GM12878 (cell line): ENCODE measurements around the gene SWI5. TPM values are rescaled to one million over a fixed set of nuclear protein-coding genes. Genes with fewer than 3 reads are reported as not detected.

Source experiments
- ATAC-seq: fragments of 200-7000 bp; cut with Tn5 transposase; 3 replicates; pipeline ENCODE4 v1.9.1; 2020; ENCODE audit warnings: mild to moderate bottlenecking, moderate library complexity
- BruUV-seq: library from RNA; stranded (reverse); fragments of 400-500 nt; replicated peaks from 2 replicates; lab custom pipeline; 2021; lab: Mats Ljungman, UMichigan
- CTCF ChIA-PET: fragments of 300-600 bp; sonication (Branson Sonifier 250); formaldehyde crosslinking; extraction: SDS; loops from one replicate; lab custom pipeline; 2021; ENCODE audit warnings: inconsistent platforms; lab: Yijun Ruan, JAX
- POLR2A ChIA-PET: fragments of 350-600 bp; formaldehyde crosslinking; extraction: SDS; loops from one replicate; lab custom pipeline; 2021; ENCODE audit warnings: inconsistent platforms; lab: Charles Lee
- RAD21 ChIA-PET: fragments of 300-600 bp; sonication (Branson Sonifier 250); formaldehyde crosslinking; loops from one replicate; lab custom pipeline; 2023; ENCODE audit warnings: antibody characterized with exemption; ENCODE audit not compliant: unreplicated experiment; lab: Charles Lee
- SMC1A ChIA-PET: fragments of 300-600 bp; sonication (Branson Sonifier 250); formaldehyde crosslinking; loops from one replicate; lab custom pipeline; 2023; ENCODE audit not compliant: unreplicated experiment, uncharacterized antibody; lab: Charles Lee
- DNase-seq: peaks from one replicate; pipeline ENCODE4 v3.0.0-alpha.2; 2011; ENCODE audit warnings: low read depth, low spot score
- FAIRE-seq: peaks from 3 replicates; lab custom pipeline; 2011; peaks lifted over from hg19 to GRCh38; lab: Jason Lieb, UNC
- H2AFZ ChIP-seq: 2 replicates; pipeline ENCODE4 v1.6.0; 2011; ENCODE audit warnings: low read depth, low read length, control low read depth; ENCODE audit not compliant: control insufficient read depth
- H3K27ac ChIP-seq: 2 replicates; pipeline ENCODE4 v1.5.1; 2011; ENCODE audit warnings: control low read depth; ENCODE audit not compliant: control insufficient read depth, insufficient read depth
- H3K27me3 ChIP-seq, 2 experiments: replicated peaks in 1 of 2; 2 replicates each; pipeline versions ENCODE4 v1.6.0 to v1.6.1; 2011; ENCODE audit warnings: low read length in 1 of 2; ENCODE audit not compliant: control insufficient read depth in 2 of 2, insufficient read depth in 2 of 2
- H3K36me3 ChIP-seq, 2 experiments: 2 replicates each; pipeline ENCODE4 v1.5.1; 2011; ENCODE audit warnings: low read length in 1 of 2; ENCODE audit not compliant: control insufficient read depth in 2 of 2, insufficient read depth in 2 of 2
- H3K4me1 ChIP-seq: 2 replicates; pipeline ENCODE4 v1.6.1; 2011; ENCODE audit warnings: mild to moderate bottlenecking, low read length, moderate library complexity, mixed read lengths; ENCODE audit not compliant: control insufficient read depth, insufficient read depth
- H3K4me2 ChIP-seq: 2 replicates; pipeline ENCODE4 v1.6.0; 2011; ENCODE audit warnings: control low read depth; ENCODE audit not compliant: control insufficient read depth, insufficient read depth
- H3K4me3 ChIP-seq: fragments of 200-600 bp; sonication (generic); 2 replicates; pipeline ENCODE4 v1.5.1; 2016
- H3K79me2 ChIP-seq: 2 replicates; pipeline ENCODE4 v1.6.0; 2011; ENCODE audit warnings: low read length; ENCODE audit not compliant: control insufficient read depth, insufficient read depth
- H3K9ac ChIP-seq: 2 replicates; pipeline ENCODE4 v1.8.0; 2011; ENCODE audit warnings: low read length, control low read depth, mixed read lengths; ENCODE audit not compliant: control insufficient read depth, insufficient read depth
- H3K9me3 ChIP-seq: replicated peaks from 3 replicates; pipeline ENCODE4 v1.5.1; 2011; ENCODE audit warnings: mild to moderate bottlenecking, low read length; ENCODE audit not compliant: control insufficient read depth, insufficient read depth
- H4K20me1 ChIP-seq: 2 replicates; pipeline ENCODE4 v1.6.0; 2011; ENCODE audit not compliant: control insufficient read depth, insufficient read depth
- ESRRA ChIP-seq: IDR thresholded peaks from 2 replicates; pipeline ENCODE4 v1.6.1; 2012; ENCODE audit warnings: mild to moderate bottlenecking, low read length, improper control_type of control experiment
- IRF5 ChIP-seq: fragments of 450-650 bp; IDR thresholded peaks from 2 replicates; pipeline ENCODE4 v1.6.1; 2017; ENCODE audit warnings: borderline replicate concordance
- LARP7 ChIP-seq: fragments of 450-650 bp; IDR thresholded peaks from 2 replicates; pipeline ENCODE4 v1.6.1; 2017; ENCODE audit warnings: mild to moderate bottlenecking
- MTA2 ChIP-seq: fragments of 450-650 bp; IDR thresholded peaks from 2 replicates; pipeline ENCODE4 v1.6.1; 2016; ENCODE audit warnings: low read depth, mild to moderate bottlenecking, moderate library complexity
- MXI1 ChIP-seq: fragments of 150-350 bp; IDR thresholded peaks from 2 replicates; pipeline ENCODE4 v1.6.1; 2011; ENCODE audit warnings: low read depth, mild to moderate bottlenecking, inconsistent platforms, low read length, improper control_type of control experiment
- NR2C2 ChIP-seq: IDR thresholded peaks from 2 replicates; pipeline ENCODE4 v1.6.1; 2011; ENCODE audit warnings: borderline replicate concordance, low read depth; ENCODE audit not compliant: control insufficient read depth, insufficient read length
- NR2F1 ChIP-seq: fragments of 450-650 bp; conservative IDR thresholded peaks from 2 replicates; pipeline ENCODE4 v1.6.1; 2017; ENCODE audit warnings: mild to moderate bottlenecking
- PML ChIP-seq: IDR thresholded peaks from 2 replicates; pipeline ENCODE4 v1.6.1; 2012; ENCODE audit warnings: low read length, inconsistent platforms
- RELA ChIP-seq: fragments of 450-650 bp; IDR thresholded peaks from 2 replicates; pipeline ENCODE4 v1.8.0; 2014; ENCODE audit warnings: borderline replicate concordance; ENCODE audit not compliant: partially characterized antibody
- RELB ChIP-seq: fragments of 450-650 bp; IDR thresholded peaks from 2 replicates; pipeline ENCODE4 v1.6.1; 2017; ENCODE audit warnings: low read depth, mild to moderate bottlenecking, moderate library complexity
- REST ChIP-seq: IDR thresholded peaks from 2 replicates; pipeline ENCODE4 v1.6.1; 2012; ENCODE audit warnings: mild to moderate bottlenecking, low read depth, low read length
- RUNX3 ChIP-seq: IDR thresholded peaks from 2 replicates; pipeline ENCODE4 v1.6.1; 2012; ENCODE audit warnings: low read length, inconsistent platforms
- STAT1 ChIP-seq: fragments of 450-650 bp; conservative IDR thresholded peaks from 2 replicates; pipeline ENCODE4 v1.6.1; 2014; ENCODE audit warnings: antibody characterized with exemption, mild to moderate bottlenecking
- YBX1 ChIP-seq: fragments of 450-650 bp; IDR thresholded peaks from 2 replicates; pipeline ENCODE4 v1.6.1; 2016; ENCODE audit warnings: antibody characterized with exemption
- WGBS: methylation state at CpG from one replicate; pipeline ENCODE4 v1.1.6; 2016; ENCODE audit warnings: low lambda C conversion rate; ENCODE audit not compliant: insufficient replicate concordance, insufficient coverage; ENCODE audit errors: missing lambda C conversion rate; 5-methylcytosine and 5-hydroxymethylcytosine counted together
- in situ Hi-C: fragments of 300-500 bp; cut with MboI; formaldehyde crosslinking; loops from 9 replicates; pipeline ENCODE4 v1.14.3; 2018; ENCODE audit warnings: mixed read lengths
- intact Hi-C: fragments of 100-400 bp; cut with micrococcal nuclease; formaldehyde crosslinking; loops from one replicate; pipeline ENCODE4 v1.14.2; 2022; ENCODE audit not compliant: unreplicated experiment
- polyA plus RNA-seq, 11 experiments: library from polyadenylated mRNA; depleted of rRNA in 4 of 11; unstranded in 6 of 11; stranded (reverse) in 5 of 11; fragments of >200 nt; fragmentation: Nextera tagmentation in 4 of 11; fragmentation: Illumina TruSeq in 1 of 11; extraction: Ambion mirVana in 4 of 11; extraction: Trizol in 1 of 11; gene quantifications; 1 replicate in 1 of 11; 2 replicates in 10 of 11; pipeline versions ENCODE4 v1.2.1 to v1.2.3, GENCODE V29; 2011 to 2016; ENCODE audit warnings: inconsistent platforms in 2 of 11, missing spikeins in 2 of 11, low read depth in 1 of 11
- total RNA-seq, 4 experiments: library from RNA; depleted of rRNA in 3 of 4; stranded (reverse); fragments of >200 nt in 3 of 4; fragmentation: Illumina TruSeq in 1 of 4; extraction: Trizol in 1 of 4; gene quantifications; 2 replicates each; pipeline versions ENCODE4 v1.2.1 to v1.2.3, GENCODE V29; 2013 to 2021

SWI5 gene
- total and polyA plus RNA-seq, 10 of the 15 experiments (the other 5 are each of a cell fraction or from before 2014, with no cell fraction given), result 13.3 to 36.2 (median 18.1) TPM

- TF ChIP-seq REST, result peak; percentile 34; the same call in 1 of the 2 replicates
- TF ChIP-seq NR2F1, result no peak
- TF ChIP-seq STAT1, result no peak
These were observed 673 bp upstream of the SWI5 start, which contains the start of gene GOLGA2 (continued) for GRCh38 chr9:128275198-128276007.

- peak overlapping the region; percentile 65 for H3K27ac ChIP-seq
- ChIA-PET SMC1A (interaction anchor here (0.9 to 1.2 kb wide), 3 partner anchors 15 to 117 kb away, joined by 3 to 5 read pairs (median 3); partner anchors contain the start of gene BBLN), RAD21 (interaction anchor here (0.9 kb wide), 1 partner anchor 148 kb away, joined by 3 read pairs; no protein-coding TSS in a partner anchor), POLR2A (interaction anchor here (0.8 to 1.3 kb wide), 5 partner anchors 9 to 115 kb away, joined by 3 to 6 read pairs (median 3); no protein-coding TSS in a partner anchor), CTCF (interaction anchor here (1.5 kb wide), 1 partner anchor 65 kb away, joined by 4 read pairs; no protein-coding TSS in a partner anchor)
- H3K79me2 ChIP-seq, result peaks cover 20% of the 10 kb centered on the region
- FAIRE-seq (no peak), DNase-seq (no peak), ATAC-seq (peak; percentile 2; the same call in 2 of the 3 replicates)
- BruUV-seq, result TSS peak; percentile 83
- peak overlapping the region; percentile 97 for H3K4me2 ChIP-seq
- H3K9ac ChIP-seq, result peak overlapping the region; percentile 93
- intact Hi-C loops, result loop anchor here (1.0 kb wide), 1 partner anchor 46 kb away; the partner anchor contains the start of genes COQ4 and TRUB2
- peak overlapping the region; percentile 98 for H3K4me3 ChIP-seq
- peaks cover 0 to 7% of the 10 kb centered on the region in 2 experiments; a peak in 2 of 4 replicates for H3K36me3 ChIP-seq
- 23% methylated on average over 23 of the region's 23 CpGs for WGBS
- H4K20me1 ChIP-seq, result no peaks in the 10 kb centered on the region
- in situ Hi-C loops, result no loop called here
- H3K4me1 ChIP-seq, result 0 out of 2 replicates have a peak, but pooled peaks cover 4% of the 10 kb centered on the region
- peak overlapping the region; percentile 81 for H2AFZ ChIP-seq
- H3K9me3 ChIP-seq, result no peaks in the 10 kb centered on the region
- H3K27me3 ChIP-seq, result no peaks in the 10 kb centered on the region
- TF ChIP-seq ESRRA (no peak), YBX1 (no peak), LARP7 (0 out of 2 replicates have a peak, but pooled peaks have one; percentile 29), MTA2 (0 out of 2 replicates have a peak, but pooled peaks have one; percentile 38), NR2C2 (no peak), RUNX3 (no peak), RELA (no peak), RELB (0 out of 2 replicates have a peak, but pooled peaks have one; percentile 45), MXI1 (no peak), IRF5 (no peak), PML (no peak)
These were observed 646 bp downstream of the SWI5 start for GRCh38 chr9:128276574-128277270.
